ENCODE measurements around the gene KLK7.

Gene KLK7

GRCh38 chr19:51007488-51007887, 23.8 kb upstream of the KLK7 start:
- Histone ChIP-seq H3K27me3 (ENCODE audit: control insufficient read depth, insufficient read depth, low read length) (peaks cover 7% of the 10 kb centered on the region), H3K4me3 (ENCODE audit: low read length) (no peak overlapping the region), H3K9ac (ENCODE audit: low read length) (no peak overlapping the region), H3K36me3 (ENCODE audit: control insufficient read depth, insufficient read depth, low read length) (no peaks in the 10 kb centered on the region), H3K9me3 (ENCODE audit: control insufficient read depth, low read length) (no peaks in the 10 kb centered on the region), H3K4me1 (ENCODE audit: control insufficient read depth, insufficient read depth, low read length) (no peaks in the 10 kb centered on the region)

GRCh38 chr19:51006406-51006805, 22.7 kb upstream of the KLK7 start:
- Histone ChIP-seq H3K27me3 (ENCODE audit: control insufficient read depth, insufficient read depth, low read length) (peaks cover 17% of the 10 kb centered on the region), H3K4me1 (ENCODE audit: control insufficient read depth, insufficient read depth, low read length) (peaks cover 6% of the 10 kb centered on the region), H3K36me3 (ENCODE audit: control insufficient read depth, insufficient read depth, low read length) (no peaks in the 10 kb centered on the region), H3K4me3 (ENCODE audit: low read length) (no peak overlapping the region), H3K9ac (ENCODE audit: low read length) (no peak overlapping the region), H3K9me3 (ENCODE audit: control insufficient read depth, low read length) (no peaks in the 10 kb centered on the region)

- Histone ChIP-seq H3K27me3 (ENCODE audit: control insufficient read depth, insufficient read depth, low read length) (peaks cover 28% of the 10 kb centered on the region), H3K9me3 (ENCODE audit: control insufficient read depth, low read length) (no peaks in the 10 kb centered on the region), H3K4me3 (ENCODE audit: low read length) (no peak overlapping the region), H3K9ac (ENCODE audit: low read length) (no peak overlapping the region), H3K4me1 (ENCODE audit: control insufficient read depth, insufficient read depth, low read length) (peaks cover 6% of the 10 kb centered on the region), H3K36me3 (ENCODE audit: control insufficient read depth, insufficient read depth, low read length) (no peaks in the 10 kb centered on the region)
These were observed 21.5 kb upstream of the KLK7 start for GRCh38 chr19:51005248-51005647.

- Histone ChIP-seq H3K9me3 (ENCODE audit: control insufficient read depth, low read length) (no peaks in the 10 kb centered on the region), H3K27me3 (ENCODE audit: control insufficient read depth, insufficient read depth, low read length) (peaks cover 29% of the 10 kb centered on the region), H3K4me3 (ENCODE audit: low read length) (no peak overlapping the region), H3K36me3 (ENCODE audit: control insufficient read depth, insufficient read depth, low read length) (no peaks in the 10 kb centered on the region), H3K9ac (ENCODE audit: low read length) (no peak overlapping the region), H3K4me1 (ENCODE audit: control insufficient read depth, insufficient read depth, low read length) (peaks cover 6% of the 10 kb centered on the region)
These were observed 19.6 kb upstream of the KLK7 start for GRCh38 chr19:51003316-51003715.

- Histone ChIP-seq H3K27me3 (ENCODE audit: control insufficient read depth, insufficient read depth, low read length) (peaks cover 29% of the 10 kb centered on the region), H3K4me3 (ENCODE audit: low read length) (no peak overlapping the region), H3K4me1 (ENCODE audit: control insufficient read depth, insufficient read depth, low read length) (peaks cover 6% of the 10 kb centered on the region), H3K9me3 (ENCODE audit: control insufficient read depth, low read length) (no peaks in the 10 kb centered on the region), H3K36me3 (ENCODE audit: control insufficient read depth, insufficient read depth, low read length) (no peaks in the 10 kb centered on the region), H3K9ac (ENCODE audit: low read length) (no peak overlapping the region)
These were observed 19.0 kb upstream of the KLK7 start for GRCh38 chr19:51002542-51003311.

- H3K9ac ChIP-seq (ENCODE audit: low read length): no peak overlapping the region
- no peaks in the 10 kb centered on the region for H3K36me3 ChIP-seq (ENCODE audit: control insufficient read depth, insufficient read depth, low read length)
- H3K4me1 ChIP-seq (ENCODE audit: control insufficient read depth, insufficient read depth, low read length): peaks cover 6% of the 10 kb centered on the region
- H3K27me3 ChIP-seq (ENCODE audit: control insufficient read depth, insufficient read depth, low read length): peaks cover 29% of the 10 kb centered on the region
- H3K9me3 ChIP-seq (ENCODE audit: control insufficient read depth, low read length): no peaks in the 10 kb centered on the region
- no peak overlapping the region for H3K4me3 ChIP-seq (ENCODE audit: low read length)
These were observed 18.4 kb upstream of the KLK7 start for GRCh38 chr19:51002089-51002532.

GRCh38 chr19:51001515-51001914, 17.8 kb upstream of the KLK7 start, which contains the start of gene KLK8:
Gene KLK8, minus strand, starts transcription at chr19:51001604. Its CDS starts 437 bp downstream, at chr19:51001167.
- Histone ChIP-seq H3K9me3 (ENCODE audit: control insufficient read depth, low read length) (no peaks in the 10 kb centered on the region), H3K36me3 (ENCODE audit: control insufficient read depth, insufficient read depth, low read length) (no peaks in the 10 kb centered on the region), H3K27me3 (ENCODE audit: control insufficient read depth, insufficient read depth, low read length) (peaks cover 29% of the 10 kb centered on the region), H3K9ac (ENCODE audit: low read length) (no peak within 1 kb of the TSS), H3K4me1 (ENCODE audit: control insufficient read depth, insufficient read depth, low read length) (peaks cover 6% of the 10 kb centered on the region), H3K4me3 (ENCODE audit: low read length) (no peak within 1 kb of the TSS)

GRCh38 chr19:51000981-51001380, 17.3 kb upstream of the KLK7 start:
- no peaks in the 10 kb centered on the region for H3K9me3 ChIP-seq (ENCODE audit: control insufficient read depth, low read length)
- H3K4me1 ChIP-seq (ENCODE audit: control insufficient read depth, insufficient read depth, low read length): peaks cover 6% of the 10 kb centered on the region
- peaks cover 33% of the 10 kb centered on the region for H3K27me3 ChIP-seq (ENCODE audit: control insufficient read depth, insufficient read depth, low read length)
- no peak overlapping the region for H3K4me3 ChIP-seq (ENCODE audit: low read length)
- H3K9ac ChIP-seq (ENCODE audit: low read length): no peak overlapping the region
- no peaks in the 10 kb centered on the region for H3K36me3 ChIP-seq (ENCODE audit: control insufficient read depth, insufficient read depth, low read length)

- Histone ChIP-seq H3K4me3 (ENCODE audit: low read length) (no peak overlapping the region), H3K36me3 (ENCODE audit: control insufficient read depth, insufficient read depth, low read length) (no peaks in the 10 kb centered on the region), H3K4me1 (ENCODE audit: control insufficient read depth, insufficient read depth, low read length) (peaks cover 6% of the 10 kb centered on the region), H3K9me3 (ENCODE audit: control insufficient read depth, low read length) (no peaks in the 10 kb centered on the region), H3K9ac (ENCODE audit: low read length) (no peak overlapping the region), H3K27me3 (ENCODE audit: control insufficient read depth, insufficient read depth, low read length) (peaks cover 33% of the 10 kb centered on the region)
These were observed 16.7 kb upstream of the KLK7 start for GRCh38 chr19:51000426-51000825.

- no peaks in the 10 kb centered on the region for H3K9me3 ChIP-seq (ENCODE audit: control insufficient read depth, low read length)
- H3K4me3 ChIP-seq (ENCODE audit: low read length): no peak overlapping the region
- H3K9ac ChIP-seq (ENCODE audit: low read length): no peak overlapping the region
- H3K27me3 ChIP-seq (ENCODE audit: control insufficient read depth, insufficient read depth, low read length): peaks cover 33% of the 10 kb centered on the region
- H3K36me3 ChIP-seq (ENCODE audit: control insufficient read depth, insufficient read depth, low read length): no peaks in the 10 kb centered on the region
- peaks cover 6% of the 10 kb centered on the region for H3K4me1 ChIP-seq (ENCODE audit: control insufficient read depth, insufficient read depth, low read length)
These were observed 15.0 kb upstream of the KLK7 start for GRCh38 chr19:50998686-50999085.

GRCh38 chr19:50998061-50998460, 14.3 kb upstream of the KLK7 start:
- no peak overlapping the region for H3K4me3 ChIP-seq (ENCODE audit: low read length)
- H3K4me1 ChIP-seq (ENCODE audit: control insufficient read depth, insufficient read depth, low read length): peaks cover 6% of the 10 kb centered on the region
- no peaks in the 10 kb centered on the region for H3K36me3 ChIP-seq (ENCODE audit: control insufficient read depth, insufficient read depth, low read length)
- H3K9me3 ChIP-seq (ENCODE audit: control insufficient read depth, low read length): no peaks in the 10 kb centered on the region
- H3K9ac ChIP-seq (ENCODE audit: low read length): no peak overlapping the region
- H3K27me3 ChIP-seq (ENCODE audit: control insufficient read depth, insufficient read depth, low read length): peaks cover 33% of the 10 kb centered on the region

- H3K36me3 ChIP-seq (ENCODE audit: control insufficient read depth, insufficient read depth, low read length): no peaks in the 10 kb centered on the region
- H3K9ac ChIP-seq (ENCODE audit: low read length): no peak overlapping the region
- peaks cover 3% of the 10 kb centered on the region for H3K4me1 ChIP-seq (ENCODE audit: control insufficient read depth, insufficient read depth, low read length)
- no peaks in the 10 kb centered on the region for H3K9me3 ChIP-seq (ENCODE audit: control insufficient read depth, low read length)
- no peak overlapping the region for H3K4me3 ChIP-seq (ENCODE audit: low read length)
- peaks cover 4% of the 10 kb centered on the region for H3K27me3 ChIP-seq (ENCODE audit: control insufficient read depth, insufficient read depth, low read length)
These were observed 10.4 kb upstream of the KLK7 start for GRCh38 chr19:50994129-50994528.

All from mucosa of stomach (tissue), 1 donor.